Hematopoietic multipotent progenitor cell treated with erythropoietin and hydrocortisone succinate and interleukin-3 and kit ligand, for 8 days (in vitro differentiated cells): Measurements from ENCODE around the gene PACSIN1.

Source experiments
- DNase-seq: peaks from one replicate; pipeline ENCODE4 v3.0.0-alpha.2; 2015

PACSIN1 gene

GRCh38 chr6:34547701-34548644 lies 82.1 kb downstream of the PACSIN1 start:
- DNase-seq = no peak

DNA sequence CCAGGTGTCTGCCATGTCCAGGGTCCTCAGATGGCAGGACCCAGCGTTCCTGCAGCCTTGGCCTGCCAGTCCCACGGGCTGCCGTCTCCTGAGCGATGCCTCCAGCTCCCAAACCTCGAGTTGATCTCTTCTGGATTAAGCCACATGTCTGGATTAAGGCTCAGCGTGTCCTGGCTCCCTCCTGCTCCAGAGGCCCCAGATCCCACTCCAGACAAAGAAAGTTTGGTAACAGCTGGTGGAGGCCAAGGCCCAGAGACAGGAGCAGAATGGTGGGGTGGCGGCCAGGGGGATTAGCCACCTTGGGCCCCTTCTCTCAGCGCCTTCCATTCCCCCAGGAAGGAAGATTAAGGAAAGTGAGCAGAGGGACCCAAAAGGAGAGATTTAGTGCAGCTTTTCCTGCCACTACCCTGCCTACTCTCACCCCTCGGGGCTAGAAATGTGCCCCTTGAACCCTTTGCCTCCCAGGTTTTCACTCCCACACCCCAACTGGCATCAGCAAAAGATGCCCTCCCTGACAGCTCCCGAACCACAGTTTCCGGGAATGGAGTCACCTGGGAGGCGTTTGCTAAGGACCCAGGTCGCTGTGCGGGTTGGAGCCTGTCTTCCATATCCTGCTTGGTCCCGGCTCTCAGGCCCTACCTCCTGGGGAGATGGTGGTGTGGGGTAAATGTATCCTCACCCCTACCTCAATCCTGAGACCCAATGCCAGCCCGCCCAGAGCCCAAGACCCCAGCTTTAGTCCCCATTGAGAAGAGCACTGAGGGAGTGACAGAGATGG lies 83.3 kb downstream of the PACSIN1 start:
- no peak for DNase-seq

DNA sequence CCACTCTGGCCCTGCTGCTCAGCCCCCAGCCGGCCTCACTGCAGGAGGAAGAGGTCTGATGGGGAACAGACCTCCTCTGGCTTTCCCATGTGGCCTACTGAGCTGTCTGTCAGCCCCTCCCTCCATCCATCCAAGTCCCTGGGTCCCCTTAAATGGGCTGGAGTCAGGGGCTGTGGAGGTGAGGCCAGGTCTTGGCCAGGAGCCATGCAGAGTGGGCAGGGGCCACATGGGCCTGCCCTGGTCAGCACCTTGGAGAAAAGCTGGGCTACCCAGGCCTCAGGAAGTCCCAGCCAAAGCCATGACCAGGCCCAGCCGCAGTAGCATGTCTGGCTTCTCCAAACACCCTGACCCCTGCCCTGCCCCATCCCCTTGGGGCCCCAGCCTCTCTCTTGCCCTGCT lies 83.9 kb downstream of the PACSIN1 start:
- no peak for DNase-seq

- DNase-seq = no peak
These were observed 85.8 kb downstream of the PACSIN1 start for GRCh38 chr6:34551720-34552119.

- no peak for DNase-seq
These were observed 86.7 kb downstream of the PACSIN1 start for GRCh38 chr6:34552620-34553019.

- no peak for DNase-seq
These were observed 87.3 kb downstream of the PACSIN1 start for GRCh38 chr6:34553146-34553545.

DNA sequence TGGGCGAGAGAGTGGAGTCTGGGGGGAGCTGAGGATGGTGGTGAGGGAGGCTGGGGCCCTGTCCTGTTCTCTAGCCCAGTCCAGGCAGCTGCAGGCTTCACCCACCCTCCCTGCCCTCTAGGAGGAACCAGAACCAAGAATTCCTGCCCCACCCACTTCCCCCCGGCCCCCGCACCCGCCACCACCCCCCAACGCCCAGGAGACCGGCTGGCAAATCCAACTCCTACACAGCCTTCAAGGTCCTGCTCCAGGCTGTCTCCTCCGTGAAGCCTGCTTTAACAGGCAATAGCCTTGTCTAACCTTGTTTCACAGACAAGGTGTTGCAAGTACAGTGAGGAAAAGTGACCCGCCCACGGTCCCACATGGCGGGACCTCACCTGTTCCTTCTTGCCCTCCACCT lies 87.9 kb downstream of the PACSIN1 start:
- no peak for DNase-seq

GRCh38 chr6:34554291-34555006 lies 88.6 kb downstream of the PACSIN1 start:
- no peak for DNase-seq

DNA sequence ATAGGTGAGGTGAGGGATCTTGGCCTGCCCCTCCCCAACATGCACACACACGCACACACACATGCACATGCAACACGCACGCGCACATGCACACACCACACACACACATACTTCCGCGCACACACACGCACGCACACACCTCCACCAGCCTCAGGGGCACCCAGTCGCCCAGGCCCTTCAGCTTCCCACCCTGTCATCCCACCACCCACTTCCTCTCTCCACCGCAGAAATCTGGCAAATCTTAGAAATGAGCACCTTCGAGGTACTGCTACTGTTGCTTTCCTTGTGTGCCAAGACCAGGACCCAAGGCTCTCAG lies 89.1 kb downstream of the PACSIN1 start:
- no peak for DNase-seq

GRCh38 chr6:34555328-34555727 lies 89.5 kb downstream of the PACSIN1 start:
- DNase-seq = no peak

DNA sequence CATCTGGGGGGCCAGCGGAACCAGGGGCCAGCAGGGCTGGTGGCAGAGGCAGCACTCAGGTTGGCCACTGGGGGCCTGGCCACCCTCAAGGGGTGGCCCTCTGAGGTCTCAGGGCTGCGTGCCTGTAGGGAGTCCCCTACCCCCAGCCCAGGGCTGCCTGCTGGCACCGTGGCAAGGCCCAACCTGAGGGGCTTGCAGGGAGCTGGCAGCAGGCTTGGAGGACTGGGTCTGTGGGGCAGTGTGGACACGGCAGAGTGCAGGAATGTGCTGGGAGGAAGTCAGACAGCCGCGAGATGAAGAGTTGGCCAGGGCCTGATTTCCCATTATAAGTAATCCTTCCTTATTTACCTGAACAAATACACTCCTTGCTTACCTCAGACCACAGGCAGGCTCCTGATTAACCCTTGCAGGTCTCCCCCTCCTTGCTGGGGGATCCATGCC lies 90.2 kb downstream of the PACSIN1 start, which contains the start of gene SPDEF:
Gene SPDEF (minus strand): TSS at position 299 of the 441 bp plus-strand sequence. CDS start 11,874 bp downstream, outside the sequence.
- DNase-seq = no peak

GRCh38 chr6:34556493-34556892 lies 90.6 kb downstream of the PACSIN1 start:
- DNase-seq = no peak

DNA sequence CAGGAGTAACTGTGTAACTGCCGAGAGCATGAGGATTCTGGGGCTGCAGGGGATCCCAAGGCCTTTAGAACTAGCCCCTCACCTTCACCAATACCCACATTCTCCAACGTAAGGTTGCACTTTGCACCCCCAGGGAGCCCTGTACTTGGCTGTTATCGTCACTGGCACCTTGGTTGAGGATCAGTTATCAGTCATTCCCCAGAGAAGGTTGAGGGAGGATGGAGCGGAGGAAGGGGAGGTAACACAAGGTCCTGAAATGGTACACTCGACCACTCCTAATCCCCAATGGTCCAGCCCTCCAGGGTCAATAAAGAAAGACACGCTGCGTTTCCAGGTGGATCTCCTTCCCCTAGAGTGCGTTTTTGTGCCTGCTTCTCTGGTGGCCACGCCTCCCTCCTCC lies 91.4 kb downstream of the PACSIN1 start:
- DNase-seq = peak; percentile 24

GRCh38 chr6:34558172-34558714 lies 92.4 kb downstream of the PACSIN1 start:
- DNase-seq = no peak

GRCh38 chr6:34559651-34560365 lies 93.9 kb downstream of the PACSIN1 start:
- peak; percentile 16 for DNase-seq

- DNase-seq = no peak
These were observed 94.7 kb downstream of the PACSIN1 start for GRCh38 chr6:34560366-34561226.

DNA sequence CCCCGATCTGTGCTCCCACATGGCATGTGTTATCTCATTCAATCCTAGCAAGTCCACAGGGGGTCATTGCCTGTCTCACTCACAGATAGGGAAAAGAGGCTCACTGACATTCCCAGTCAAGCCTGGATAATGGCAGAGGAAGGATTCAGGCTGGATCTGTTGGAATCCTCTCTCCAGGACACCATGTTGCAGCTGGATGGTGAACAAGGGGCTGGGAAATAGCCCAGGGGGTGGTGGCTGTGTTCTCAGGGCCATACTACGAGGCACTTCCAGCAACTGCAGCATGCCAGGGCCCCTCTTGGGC lies 95.3 kb downstream of the PACSIN1 start:
- no peak for DNase-seq

DNA sequence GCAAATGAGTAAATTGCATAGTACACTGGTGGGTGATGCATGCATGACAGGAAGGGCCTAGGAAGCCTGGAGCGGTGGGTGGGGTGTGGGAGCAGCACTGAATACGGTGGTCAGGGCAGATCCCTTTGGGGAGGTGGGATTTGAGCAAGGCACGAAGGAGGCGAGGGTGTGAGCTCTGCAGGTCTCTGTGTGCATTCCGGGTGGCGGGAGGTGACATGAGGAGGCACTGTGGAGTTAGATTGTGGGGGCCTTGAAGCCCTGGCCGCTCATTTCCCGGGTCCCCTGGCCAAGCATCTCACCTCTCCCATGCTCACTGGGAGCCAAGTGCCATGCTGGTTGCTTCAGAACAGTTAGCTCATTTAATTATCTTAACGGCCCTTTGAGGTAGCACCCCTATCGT lies 96.5 kb downstream of the PACSIN1 start:
- no peak for DNase-seq

- DNase-seq = peak; percentile 67
These were observed 97.1 kb downstream of the PACSIN1 start for GRCh38 chr6:34562861-34563512.

DNA sequence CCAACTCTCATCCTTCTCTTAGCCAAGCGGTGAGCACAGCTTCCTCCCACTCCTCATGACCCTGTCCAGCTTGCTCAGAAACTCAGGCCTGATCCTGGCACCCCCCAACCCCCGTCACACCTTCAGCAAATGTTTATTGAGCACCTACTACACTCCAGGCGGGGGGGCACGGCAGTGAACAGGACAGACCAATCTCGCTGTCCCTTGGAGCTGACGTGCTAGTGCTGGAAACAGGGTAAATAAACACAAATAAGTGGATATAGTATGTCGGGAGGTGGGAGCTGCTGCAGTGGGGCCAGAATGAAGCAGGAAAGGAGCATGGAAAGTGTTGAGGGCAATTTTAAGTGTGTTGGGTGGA lies 97.6 kb downstream of the PACSIN1 start:
- no peak for DNase-seq

GRCh38 chr6:34564181-34564580 lies 98.3 kb downstream of the PACSIN1 start:
- no peak for DNase-seq
